PC-9 (cell line): ENCODE measurements around the gene CELA3A.

Experiments
- EZH2 ChIP-seq: fragments of 200-600 bp; sonication (generic); IDR thresholded peaks from 2 replicates; pipeline ENCODE4 v1.8.0; 2017; ENCODE audit warnings: antibody characterized with exemption, low read depth
- TF ChIP-seq, protein P1 (sequence below): fragments of 200-600 bp; sonication (generic); conservative IDR thresholded peaks from 2 replicates; pipeline ENCODE4 v1.6.1; 2017; ENCODE audit warnings: mixed run types, antibody characterized with exemption, mild to moderate bottlenecking, moderate library complexity

GRCh38 chr1:21966247-21967000 lies 35.0 kb upstream of the CELA3A start:
- TF ChIP-seq, protein P1, sequence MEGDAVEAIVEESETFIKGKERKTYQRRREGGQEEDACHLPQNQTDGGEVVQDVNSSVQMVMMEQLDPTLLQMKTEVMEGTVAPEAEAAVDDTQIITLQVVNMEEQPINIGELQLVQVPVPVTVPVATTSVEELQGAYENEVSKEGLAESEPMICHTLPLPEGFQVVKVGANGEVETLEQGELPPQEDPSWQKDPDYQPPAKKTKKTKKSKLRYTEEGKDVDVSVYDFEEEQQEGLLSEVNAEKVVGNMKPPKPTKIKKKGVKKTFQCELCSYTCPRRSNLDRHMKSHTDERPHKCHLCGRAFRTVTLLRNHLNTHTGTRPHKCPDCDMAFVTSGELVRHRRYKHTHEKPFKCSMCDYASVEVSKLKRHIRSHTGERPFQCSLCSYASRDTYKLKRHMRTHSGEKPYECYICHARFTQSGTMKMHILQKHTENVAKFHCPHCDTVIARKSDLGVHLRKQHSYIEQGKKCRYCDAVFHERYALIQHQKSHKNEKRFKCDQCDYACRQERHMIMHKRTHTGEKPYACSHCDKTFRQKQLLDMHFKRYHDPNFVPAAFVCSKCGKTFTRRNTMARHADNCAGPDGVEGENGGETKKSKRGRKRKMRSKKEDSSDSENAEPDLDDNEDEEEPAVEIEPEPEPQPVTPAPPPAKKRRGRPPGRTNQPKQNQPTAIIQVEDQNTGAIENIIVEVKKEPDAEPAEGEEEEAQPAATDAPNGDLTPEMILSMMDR, result no peak
- TF ChIP-seq EZH2, result no peak
